Measurements from ENCODE around the gene ATF4. TPM values are rescaled to one million over a fixed set of nuclear protein-coding genes. Genes with fewer than 3 reads are reported as not detected.

The ATF4 gene
- total RNA-seq, 2 experiments from 2014 or later: 518 to 536 TPM

DNA sequence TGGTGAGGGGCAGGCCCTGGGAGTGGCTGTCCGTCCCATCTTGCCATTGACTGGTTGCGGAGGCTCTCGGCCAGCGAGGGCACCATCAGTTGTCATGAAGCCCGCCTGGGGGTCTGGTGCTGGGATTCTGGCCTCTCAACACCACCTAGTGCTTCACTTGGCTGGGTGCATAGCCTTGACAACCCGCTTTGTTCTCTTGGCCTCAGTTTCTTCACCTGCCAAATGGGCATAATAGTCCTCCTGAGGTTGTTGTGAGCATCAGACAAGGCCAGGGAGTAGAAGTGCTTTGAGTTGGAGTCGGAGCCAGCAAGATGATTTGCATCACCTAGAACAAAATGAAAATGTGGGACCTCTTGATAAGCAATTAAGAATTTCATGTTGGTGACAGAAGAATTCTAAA, 48.7 kb downstream of the ATF4 start:
- TF ChIP-seq, protein P1, sequence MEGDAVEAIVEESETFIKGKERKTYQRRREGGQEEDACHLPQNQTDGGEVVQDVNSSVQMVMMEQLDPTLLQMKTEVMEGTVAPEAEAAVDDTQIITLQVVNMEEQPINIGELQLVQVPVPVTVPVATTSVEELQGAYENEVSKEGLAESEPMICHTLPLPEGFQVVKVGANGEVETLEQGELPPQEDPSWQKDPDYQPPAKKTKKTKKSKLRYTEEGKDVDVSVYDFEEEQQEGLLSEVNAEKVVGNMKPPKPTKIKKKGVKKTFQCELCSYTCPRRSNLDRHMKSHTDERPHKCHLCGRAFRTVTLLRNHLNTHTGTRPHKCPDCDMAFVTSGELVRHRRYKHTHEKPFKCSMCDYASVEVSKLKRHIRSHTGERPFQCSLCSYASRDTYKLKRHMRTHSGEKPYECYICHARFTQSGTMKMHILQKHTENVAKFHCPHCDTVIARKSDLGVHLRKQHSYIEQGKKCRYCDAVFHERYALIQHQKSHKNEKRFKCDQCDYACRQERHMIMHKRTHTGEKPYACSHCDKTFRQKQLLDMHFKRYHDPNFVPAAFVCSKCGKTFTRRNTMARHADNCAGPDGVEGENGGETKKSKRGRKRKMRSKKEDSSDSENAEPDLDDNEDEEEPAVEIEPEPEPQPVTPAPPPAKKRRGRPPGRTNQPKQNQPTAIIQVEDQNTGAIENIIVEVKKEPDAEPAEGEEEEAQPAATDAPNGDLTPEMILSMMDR (IDR thresholded peaks at IDR 0.05): no peak
- no peaks in the 10 kb centered on the region for H3K27me3 Mint-ChIP-seq
- H3K36me3 Mint-ChIP-seq (ENCODE audit: low read depth): no peaks in the 10 kb centered on the region
- ATAC-seq: no peak
- H3K9me3 Mint-ChIP-seq: peaks cover 8% of the 10 kb centered on the region
- intact Hi-C loops (cut with micrococcal nuclease): no loop called here
- peaks cover 13% of the 10 kb centered on the region for H3K4me1 Mint-ChIP-seq (ENCODE audit: low read depth)
- ChIA-PET POLR2A (no interaction called here), CTCF (no interaction called here)
- no peak for DNase-seq
- no peak overlapping the region for H3K27ac Mint-ChIP-seq
- no peak overlapping the region for H3K4me3 Mint-ChIP-seq

DNA sequence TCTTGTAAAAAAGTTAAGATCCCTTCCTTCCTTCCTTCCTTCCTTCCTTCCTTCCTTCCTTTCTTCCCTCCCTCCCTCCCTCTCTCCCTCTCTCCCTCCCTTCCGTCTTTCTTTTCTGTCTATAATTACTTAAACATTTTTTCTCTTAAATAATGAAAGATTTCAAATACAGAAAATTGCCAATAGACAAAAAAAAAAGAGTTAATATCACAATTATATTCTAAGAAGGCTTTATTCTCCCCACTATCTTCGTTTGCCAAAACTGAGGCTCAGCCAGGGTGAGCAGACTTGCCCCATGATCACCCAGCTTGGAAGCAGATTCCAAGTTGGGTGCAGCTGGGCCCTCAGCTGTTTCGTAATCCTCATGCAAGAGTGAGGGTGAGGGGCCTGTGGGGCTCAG, 49.9 kb downstream of the ATF4 start:
- ChIA-PET CTCF (no interaction called here), POLR2A (no interaction called here)
- peaks cover 8% of the 10 kb centered on the region for H3K9me3 Mint-ChIP-seq
- no peak overlapping the region for H3K27ac Mint-ChIP-seq
- ATAC-seq (no peak), DNase-seq (no peak)
- no peaks in the 10 kb centered on the region for H3K36me3 Mint-ChIP-seq (ENCODE audit: low read depth)
- intact Hi-C loops (cut with micrococcal nuclease): no loop called here
- peaks cover 13% of the 10 kb centered on the region for H3K4me1 Mint-ChIP-seq (ENCODE audit: low read depth)
- TF ChIP-seq, protein P1 (IDR thresholded peaks at IDR 0.05): no peak
- H3K27me3 Mint-ChIP-seq: no peaks in the 10 kb centered on the region
- H3K4me3 Mint-ChIP-seq: no peak overlapping the region

DNA sequence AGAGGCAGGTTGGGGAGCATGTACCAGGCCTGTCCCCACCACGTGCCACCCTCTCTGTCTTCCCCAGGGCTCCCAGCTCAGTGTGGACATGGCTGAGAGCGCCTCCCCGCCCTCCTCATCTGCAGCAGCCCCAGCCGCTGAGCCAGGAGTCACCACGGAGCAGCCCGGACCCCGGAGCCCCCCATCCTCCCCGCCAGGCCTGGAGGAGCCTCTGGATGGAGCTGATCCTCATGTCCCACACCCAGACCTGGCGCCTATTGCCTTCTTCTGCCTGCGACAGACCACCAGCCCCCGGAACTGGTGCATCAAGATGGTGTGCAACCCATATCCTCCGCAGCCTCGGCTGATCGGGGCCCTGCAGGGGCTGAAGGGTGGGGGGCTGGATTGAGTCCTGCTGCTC, 50.3 kb downstream of the ATF4 start, which contains the start of gene CACNA1I:
TSS of gene CACNA1I (plus strand) at position 89 of the 400 bp plus-strand sequence. CDS start at position 89, 0 bp downstream.
- intact Hi-C loops (cut with micrococcal nuclease): no loop called here
- Mint-ChIP-seq H3K27me3 (no peaks in the 10 kb centered on the region), H3K27ac (no peak within 1 kb of the TSS), H3K36me3 (ENCODE audit: low read depth) (no peaks in the 10 kb centered on the region), H3K9me3 (peaks cover 4% of the 10 kb centered on the region), H3K4me1 (ENCODE audit: low read depth) (peaks cover 13% of the 10 kb centered on the region), H3K4me3 (no peak within 1 kb of the TSS)
- ChIA-PET POLR2A (no interaction called here), CTCF (interaction anchor here (1.5 kb wide), 1 partner anchor 11 kb away, joined by 4 read pairs; no protein-coding TSS in a partner anchor)
- TF ChIP-seq, protein P1 (IDR thresholded peaks at IDR 0.05): no peak
- DNase-seq: no peak
- no peak for ATAC-seq

DNA sequence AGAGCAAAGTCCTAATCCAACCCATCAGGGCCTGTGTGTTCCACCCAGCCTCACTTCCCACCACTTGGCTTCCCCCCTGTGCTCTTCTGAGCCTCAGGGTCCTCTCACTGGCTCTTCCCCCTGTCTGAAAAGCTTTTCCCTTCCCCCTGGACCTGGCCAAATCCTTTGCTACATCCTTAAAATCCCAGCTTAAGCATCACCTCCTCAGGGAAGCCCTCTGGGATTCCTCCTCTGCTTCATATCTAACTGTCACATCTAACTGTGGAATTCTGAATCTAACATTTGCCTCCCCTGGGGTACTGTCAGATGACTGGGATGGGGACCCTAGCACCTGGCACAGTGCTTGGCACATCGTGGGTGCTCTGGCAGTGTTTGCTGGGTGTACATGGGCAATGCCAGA, 51.2 kb downstream of the ATF4 start:
- peaks cover 13% of the 10 kb centered on the region for H3K4me1 Mint-ChIP-seq (ENCODE audit: low read depth)
- TF ChIP-seq, protein P1 (IDR thresholded peaks at IDR 0.05): no peak
- no peaks in the 10 kb centered on the region for H3K9me3 Mint-ChIP-seq
- intact Hi-C loops (cut with micrococcal nuclease): no loop called here
- no peak overlapping the region for H3K4me3 Mint-ChIP-seq
- CTCF ChIA-PET: interaction anchor here (1.5 kb wide), 1 partner anchor 12 kb away, joined by 4 read pairs; no protein-coding TSS in a partner anchor
- DNase-seq (no peak), ATAC-seq (no peak)
- H3K36me3 Mint-ChIP-seq (ENCODE audit: low read depth): no peaks in the 10 kb centered on the region
- no peak overlapping the region for H3K27ac Mint-ChIP-seq
- no peaks in the 10 kb centered on the region for H3K27me3 Mint-ChIP-seq
- POLR2A ChIA-PET: interaction anchor here (1.0 kb wide), 1 partner anchor 9 kb away, joined by 3 read pairs; no protein-coding TSS in a partner anchor

Other genes with a start within 250 kb of the ATF4 start
- gene RPL3, start 200.9 kb upstream of the ATF4 start, total RNA-seq: 1,000 to 10,000 TPM; 3,563 to 3,599 TPM
- gene SYNGR1, start 170.6 kb upstream of the ATF4 start, total RNA-seq: 1 to 10 TPM; 2.4 to 3.8 TPM
- gene TAB1, start 120.8 kb upstream of the ATF4 start, total RNA-seq: 10 to 100 TPM; 21.6 to 22.8 TPM
- gene MGAT3, start 63.5 kb upstream of the ATF4 start, total RNA-seq: 1 to 10 TPM in 1 of 2 experiments, under 1 TPM in 1; 0.90 to 1.9 TPM
- gene MIEF1, start 18.3 kb upstream of the ATF4 start, total RNA-seq: 10 to 100 TPM; 48.2 to 51.1 TPM
- 10 to 100 TPM; 68.5 to 71.7 TPM for gene RPS19BP1, start 12.2 kb downstream of the ATF4 start, total RNA-seq
- gene CACNA1I, start 50.2 kb downstream of the ATF4 start, total RNA-seq: under 1 TPM; 0.07 to 0.09 TPM